Tongue (tissue), 2 donors: Measurements from ENCODE around the gene ERMP1. TPM values are rescaled to one million over a fixed set of nuclear protein-coding genes. Genes with fewer than 3 reads are reported as not detected.

Experiments used
- DNase-seq: peaks from one replicate; pipeline ENCODE4 v3.0.0-alpha.2; 2015
- total RNA-seq: library from RNA; depleted of rRNA; stranded (reverse); fragments of >200 nt; gene quantifications from one replicate; pipeline ENCODE4 v1.2.3, GENCODE V29; 2014

Gene ERMP1
- total RNA-seq, 1 donor from 2014 or later = 24.3 TPM

- no peak for DNase-seq
These were observed 20.1 kb upstream of the ERMP1 start for GRCh38 chr9:5852987-5853386.

GRCh38 chr9:5851445-5851844 is 18.5 kb upstream of the ERMP1 start:
- no peak for DNase-seq

- no peak for DNase-seq
These were observed 17.8 kb upstream of the ERMP1 start for GRCh38 chr9:5850724-5851122.

- DNase-seq = no peak
These were observed 15.5 kb upstream of the ERMP1 start for GRCh38 chr9:5848372-5848882.

- no peak for DNase-seq
These were observed 13.6 kb upstream of the ERMP1 start for GRCh38 chr9:5846501-5846921.

- no peak for DNase-seq
These were observed 13.2 kb upstream of the ERMP1 start for GRCh38 chr9:5846096-5846495.

GRCh38 chr9:5845157-5845531 is 12.2 kb upstream of the ERMP1 start:
- no peak for DNase-seq

GRCh38 chr9:5843794-5844471 is 11.0 kb upstream of the ERMP1 start:
- peak; percentile 57 for DNase-seq

GRCh38 chr9:5842929-5843793 is 10.2 kb upstream of the ERMP1 start:
- DNase-seq = no peak

GRCh38 chr9:5841771-5842573 is 9.1 kb upstream of the ERMP1 start:
- no peak for DNase-seq

GRCh38 chr9:5840788-5841187 is 7.9 kb upstream of the ERMP1 start:
- no peak for DNase-seq

- no peak for DNase-seq
These were observed 6.6 kb upstream of the ERMP1 start for GRCh38 chr9:5839572-5839902.

- DNase-seq = no peak
These were observed 6.1 kb upstream of the ERMP1 start for GRCh38 chr9:5838884-5839571.

- DNase-seq = no peak
These were observed 2.9 kb upstream of the ERMP1 start for GRCh38 chr9:5835808-5836207.

- DNase-seq = no peak
These were observed 1.3 kb upstream of the ERMP1 start for GRCh38 chr9:5834214-5834613.

GRCh38 chr9:5832071-5832537 is 813 bp downstream of the ERMP1 start:
- DNase-seq = peak; percentile 34

GRCh38 chr9:5825895-5826622 is 6.9 kb downstream of the ERMP1 start:
- no peak for DNase-seq

- no peak for DNase-seq
These were observed 7.7 kb downstream of the ERMP1 start for GRCh38 chr9:5825223-5825622.

- DNase-seq = no peak
These were observed 12.5 kb downstream of the ERMP1 start for GRCh38 chr9:5820425-5820824.

GRCh38 chr9:5819174-5819573 is 13.7 kb downstream of the ERMP1 start:
- DNase-seq = no peak

GRCh38 chr9:5818424-5819142 is 14.3 kb downstream of the ERMP1 start:
- DNase-seq = no peak
